NCI-H1436 (cell line): ENCODE results near the gene LAMTOR4.
"Not testable (repeated sequence)": the region's sequence is repeated elsewhere in the genome, so short reads cannot be mapped to it uniquely, and the experiment has no call there.

Source experiments
- DNase-seq: peaks from one replicate; lab custom pipeline; 2025; lab: John Stamatoyannopoulos, UW

The LAMTOR4 gene

GRCh38 chr7:100122568-100122967 lies 26.1 kb upstream of the LAMTOR4 start:
- no peak for DNase-seq

- DNase-seq = no peak
These were observed 24.2 kb upstream of the LAMTOR4 start for GRCh38 chr7:100124301-100125230.

GRCh38 chr7:100126239-100126930 lies 22.3 kb upstream of the LAMTOR4 start:
- DNase-seq = no peak

- peak; percentile 94 for DNase-seq
These were observed 21.5 kb upstream of the LAMTOR4 start, which contains the start of gene MBLAC1 for GRCh38 chr7:100126931-100127865. TSS of gene MBLAC1 (plus strand) at chr7:100126967. CDS start at chr7:100127396, 429 bp downstream.

DNA sequence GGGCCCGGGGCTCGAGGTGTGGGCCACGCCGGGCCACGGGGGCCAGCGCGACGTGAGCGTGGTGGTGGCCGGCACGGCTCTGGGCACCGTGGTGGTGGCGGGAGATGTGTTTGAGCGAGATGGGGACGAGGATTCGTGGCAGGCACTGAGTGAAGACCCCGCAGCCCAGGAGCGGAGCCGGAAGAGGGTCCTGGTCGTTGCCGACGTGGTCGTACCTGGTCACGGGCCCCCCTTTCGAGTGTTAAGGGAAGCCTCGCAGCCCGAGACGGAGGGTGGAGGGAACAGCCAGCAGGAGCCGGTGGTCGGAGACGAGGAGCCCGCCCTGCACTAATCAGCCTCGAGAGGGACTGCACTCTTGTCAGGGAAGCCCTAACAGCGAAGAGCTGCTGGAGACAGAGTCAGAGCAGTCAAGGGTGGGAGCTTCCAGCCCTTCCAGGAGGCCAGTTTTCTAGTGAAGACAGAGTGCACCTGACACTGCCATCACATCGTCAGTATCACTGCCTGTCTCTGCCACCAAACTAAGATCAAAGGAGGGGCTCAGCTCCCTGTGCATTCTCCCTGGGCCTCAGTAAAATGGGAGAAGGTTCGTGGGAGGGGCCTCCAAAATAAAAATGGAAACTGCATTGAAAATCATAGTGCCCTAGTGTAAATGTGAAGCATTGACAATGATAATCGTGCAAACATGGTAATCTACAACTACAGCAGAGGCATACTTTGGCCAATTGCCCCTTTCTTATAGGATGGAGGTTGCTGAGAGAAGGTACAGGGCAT lies 20.7 kb upstream of the LAMTOR4 start:
- DNase-seq = no peak

DNA sequence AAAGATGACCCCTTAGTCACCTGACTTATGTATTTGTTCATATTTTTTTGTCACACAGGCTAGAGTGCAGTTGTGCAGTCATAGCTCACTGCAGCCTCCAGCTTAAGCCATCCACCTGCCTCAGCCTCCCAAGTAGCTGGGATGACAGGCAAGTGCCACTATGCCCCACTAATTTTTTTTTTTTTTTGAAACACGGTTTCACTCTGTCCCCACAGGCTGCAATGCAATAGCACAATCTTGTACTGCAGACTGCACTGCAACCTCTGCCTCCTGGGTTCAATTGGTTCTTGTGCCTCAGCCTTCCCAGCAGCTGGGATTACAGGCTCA lies 20.1 kb upstream of the LAMTOR4 start:
- DNase-seq = no peak

DNA sequence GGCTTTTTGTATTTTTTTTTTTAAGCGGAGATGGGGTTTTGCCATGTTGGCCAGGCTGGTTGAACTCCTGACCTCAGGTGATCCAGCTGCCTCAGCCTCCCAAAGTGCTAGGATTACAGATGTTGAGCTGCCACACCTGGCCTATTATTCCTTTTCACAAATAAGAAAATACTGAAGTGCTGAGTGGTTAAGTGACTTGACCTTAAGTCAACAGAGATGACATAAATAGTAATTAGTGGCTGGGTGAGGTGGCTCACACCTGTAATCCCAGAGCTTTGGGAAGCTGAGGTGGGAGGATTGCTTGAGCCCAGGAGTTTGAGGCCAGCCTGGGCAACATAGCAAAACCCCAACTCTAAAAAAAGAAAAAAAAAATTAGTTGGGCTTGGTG lies 18.5 kb upstream of the LAMTOR4 start:
- not testable (repeated sequence) for DNase-seq

DNA sequence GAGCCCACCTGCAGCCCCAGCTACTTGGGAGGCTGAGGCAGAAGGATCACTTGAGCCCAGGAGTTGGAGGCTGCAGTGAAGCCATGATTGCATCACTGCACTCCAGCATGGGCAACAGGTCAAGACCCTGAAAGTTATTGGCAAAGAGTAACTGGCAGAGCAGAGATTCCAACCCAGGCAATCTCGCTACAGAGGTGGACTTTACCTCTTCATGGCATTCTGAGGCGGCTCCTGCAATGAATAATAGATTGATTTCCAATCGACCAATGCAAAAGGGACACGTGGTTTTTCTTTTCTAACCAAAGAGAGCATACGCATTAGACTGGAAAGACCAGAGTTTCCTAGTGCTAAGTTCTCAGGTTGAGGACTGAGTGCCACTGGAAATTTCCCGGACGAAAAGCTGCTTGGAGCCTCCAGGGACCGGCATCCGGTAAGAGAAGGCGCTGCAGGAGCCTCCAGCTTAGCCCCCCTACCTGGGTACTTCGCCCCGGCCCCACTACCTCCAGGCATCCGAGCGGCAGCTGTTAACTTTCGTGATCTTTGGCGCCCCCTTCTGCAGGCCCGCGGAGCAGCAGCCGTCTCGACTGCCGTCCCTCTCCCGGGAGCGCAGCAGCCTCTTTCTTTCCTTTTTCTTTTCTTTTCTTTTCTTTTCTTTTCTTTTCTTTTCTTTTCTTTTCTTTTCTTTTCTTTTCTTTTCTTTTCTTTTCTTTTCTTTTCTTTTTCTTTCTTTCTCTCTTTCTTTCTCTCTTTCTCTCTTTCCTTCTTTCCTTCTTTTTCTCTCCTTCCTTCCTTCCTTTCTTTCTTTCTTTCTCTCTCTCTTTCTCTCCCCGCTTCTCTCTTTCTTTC lies 17.9 kb upstream of the LAMTOR4 start:
- DNase-seq = peak; percentile 76

DNA sequence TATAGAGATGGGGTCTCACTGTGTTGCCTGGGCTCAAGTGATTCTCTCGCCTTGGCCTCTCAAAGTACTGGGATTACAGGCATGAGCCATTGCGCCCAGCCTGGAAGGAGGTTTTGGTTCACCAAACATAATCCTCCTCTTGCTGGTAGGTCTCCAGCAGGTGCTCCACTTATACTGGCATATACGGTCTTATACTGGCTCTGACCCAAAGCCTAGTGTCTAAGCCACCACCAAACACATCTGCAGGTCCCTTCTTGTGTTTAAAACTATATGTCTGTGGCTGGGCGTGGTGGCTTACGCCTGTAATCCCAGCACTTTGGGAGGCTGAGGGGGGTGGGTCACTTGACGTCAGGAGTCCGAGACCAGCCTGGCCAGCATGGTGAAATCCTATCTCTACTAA lies 16.6 kb upstream of the LAMTOR4 start:
- no peak for DNase-seq

- DNase-seq = peak; percentile 60
These were observed 16.0 kb upstream of the LAMTOR4 start for GRCh38 chr7:100132697-100133151.

GRCh38 chr7:100137851-100138760 lies 10.6 kb upstream of the LAMTOR4 start:
- DNase-seq = peak; percentile 19

- DNase-seq = no peak
These were observed 7.2 kb upstream of the LAMTOR4 start for GRCh38 chr7:100141555-100141949.

- no peak for DNase-seq
These were observed 6.3 kb upstream of the LAMTOR4 start for GRCh38 chr7:100142461-100142860.

DNA sequence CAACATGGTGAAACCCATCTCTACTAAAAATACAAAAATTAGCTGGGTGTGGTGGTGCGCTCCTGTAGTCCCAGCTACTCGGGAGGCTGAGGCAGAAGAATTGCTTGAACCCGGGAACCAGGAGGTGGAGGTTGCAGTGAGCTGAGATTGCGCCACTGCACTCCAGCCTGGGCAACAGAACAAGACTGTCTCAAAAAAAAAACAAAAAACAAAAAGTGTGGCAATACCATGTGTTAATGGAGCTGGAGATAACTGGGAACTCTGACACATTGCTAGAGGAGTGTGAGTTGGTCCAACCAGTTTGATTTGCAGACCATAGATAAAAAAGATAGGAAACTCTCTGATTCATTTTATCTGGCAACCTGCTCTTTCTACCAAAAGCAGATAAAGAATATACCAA lies 2.4 kb upstream of the LAMTOR4 start:
- not testable (repeated sequence) for DNase-seq

DNA sequence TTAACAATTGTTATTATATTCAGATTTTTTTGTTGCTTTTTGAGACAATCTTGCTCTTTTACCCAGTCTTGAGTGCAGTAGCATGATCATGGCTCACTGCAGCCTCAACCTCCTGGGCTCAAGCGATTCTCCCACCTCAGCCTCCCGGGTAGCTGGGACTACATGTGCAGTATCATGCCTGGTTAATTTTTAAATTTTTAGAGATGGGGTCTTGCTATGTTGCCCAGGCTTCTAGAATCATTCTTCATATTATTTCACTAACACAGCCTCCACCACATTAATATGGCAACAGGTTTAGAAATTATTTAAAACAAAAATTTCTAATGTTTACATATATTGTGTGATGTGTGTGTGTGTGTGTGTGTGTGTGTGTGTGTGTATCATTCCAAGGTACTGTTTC lies 1.4 kb upstream of the LAMTOR4 start:
- no peak for DNase-seq

GRCh38 chr7:100148225-100148558 lies 526 bp upstream of the LAMTOR4 start:
- DNase-seq = no peak

GRCh38 chr7:100152404-100152803 lies 3.7 kb downstream of the LAMTOR4 start:
- no peak for DNase-seq

- no peak for DNase-seq
These were observed 4.4 kb downstream of the LAMTOR4 start for GRCh38 chr7:100152937-100153666.
